NCI-H345 (cell line): ENCODE measurements around the gene SHLD1.
A peak's percentile ranks its signal among the peaks of the same experiment; 100 is the strongest.
"Not testable (repeated sequence)": the region's sequence is repeated elsewhere in the genome, so short reads cannot be mapped to it uniquely, and the experiment has no call there.

ENCODE experiments used
- DNase-seq: peaks from one replicate; lab custom pipeline; 2025; lab: John Stamatoyannopoulos, UW

Gene SHLD1, protein sequence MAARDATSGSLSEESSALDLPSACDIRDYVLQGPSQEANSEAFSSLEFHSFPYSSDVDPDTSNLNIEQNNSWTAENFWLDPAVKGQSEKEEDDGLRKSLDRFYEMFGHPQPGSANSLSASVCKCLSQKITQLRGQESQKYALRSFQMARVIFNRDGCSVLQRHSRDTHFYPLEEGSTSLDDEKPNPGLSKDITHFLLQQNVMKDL

DNA sequence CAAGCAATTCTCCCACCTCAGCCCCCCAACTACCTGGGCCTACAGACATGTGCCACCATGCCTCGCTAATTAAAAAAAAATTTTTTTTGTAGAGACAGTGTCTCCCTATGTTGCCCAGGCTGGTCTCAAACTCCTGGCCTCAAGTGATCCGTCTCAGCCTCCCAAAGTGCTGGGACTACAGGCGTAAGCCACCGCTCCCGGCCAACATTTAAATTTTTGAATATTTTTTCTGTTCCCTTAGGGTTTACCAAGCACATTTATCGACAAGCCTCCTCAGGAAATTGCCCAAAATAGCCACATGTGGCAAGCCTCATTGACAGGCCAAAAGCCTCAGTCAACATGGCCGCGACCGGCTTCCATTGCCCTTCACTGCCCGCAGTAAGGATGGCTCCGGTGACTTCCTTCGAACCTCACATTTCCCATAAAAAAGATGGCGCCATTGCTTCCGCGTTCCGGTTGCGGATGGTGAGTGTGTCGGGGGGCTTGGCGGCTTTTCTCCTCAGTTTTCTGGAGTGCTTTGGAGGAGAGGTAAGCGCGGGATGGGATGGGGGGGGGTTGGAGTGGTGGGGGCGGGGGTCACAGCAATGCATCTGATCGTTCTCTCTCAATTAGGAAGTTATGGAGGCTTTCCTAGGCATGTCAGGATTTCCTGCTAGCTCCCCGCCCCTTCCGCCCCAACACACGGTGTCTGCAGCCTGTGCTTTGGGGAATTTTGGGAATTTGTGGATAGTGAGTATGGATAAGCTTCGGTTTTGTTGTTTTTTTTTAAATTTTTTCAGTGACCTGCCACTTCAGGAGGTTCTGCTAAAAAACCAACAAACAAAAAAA is at the start of gene SHLD1:
TSS of gene SHLD1 (plus strand) at position 450 of the 828 bp plus-strand sequence. CDS start 22,465 bp downstream, outside the sequence.
- peak; percentile 92 for DNase-seq

DNA sequence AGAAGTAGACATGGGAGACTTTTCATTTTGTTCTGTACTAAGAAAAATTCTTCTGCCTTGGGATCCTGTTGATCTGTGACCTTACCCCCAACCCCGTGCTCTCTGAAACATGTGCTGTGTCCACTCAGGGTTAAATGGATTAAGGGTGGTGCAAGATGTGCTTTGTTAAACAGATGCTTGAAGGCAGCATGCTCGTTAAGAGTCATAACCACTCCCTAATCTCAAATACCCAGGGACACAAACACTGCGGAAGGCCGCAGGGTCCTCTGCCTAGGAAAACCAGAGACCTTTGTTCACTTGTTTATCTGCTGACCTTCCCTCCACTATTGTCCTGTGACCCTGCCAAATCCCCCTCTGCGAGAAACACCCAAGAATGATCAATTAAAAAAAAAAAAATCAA is 47.9 kb upstream of the SHLD1 start:
- not testable (repeated sequence) for DNase-seq

DNA sequence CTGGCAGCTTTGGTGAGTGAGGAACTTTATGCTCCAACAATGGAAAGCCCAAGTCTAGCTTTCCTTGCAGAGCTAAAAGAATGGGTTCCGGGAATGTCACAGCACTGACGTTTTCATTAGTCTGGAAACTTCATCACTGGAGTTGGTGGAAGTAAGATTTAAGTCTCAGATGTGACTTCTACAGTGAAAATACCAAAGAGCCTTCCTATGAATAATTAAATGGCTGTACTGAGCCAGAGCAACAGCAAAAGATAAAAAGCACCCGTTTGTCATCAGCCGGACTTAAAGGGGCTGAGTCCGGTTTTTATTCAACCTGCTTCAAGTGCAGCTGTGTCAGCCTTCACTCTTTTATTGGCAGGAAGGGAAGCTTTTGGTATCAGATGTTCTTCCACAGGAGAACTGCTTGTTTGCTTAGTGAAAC is 46.5 kb upstream of the SHLD1 start:
- DNase-seq = no peak

DNA sequence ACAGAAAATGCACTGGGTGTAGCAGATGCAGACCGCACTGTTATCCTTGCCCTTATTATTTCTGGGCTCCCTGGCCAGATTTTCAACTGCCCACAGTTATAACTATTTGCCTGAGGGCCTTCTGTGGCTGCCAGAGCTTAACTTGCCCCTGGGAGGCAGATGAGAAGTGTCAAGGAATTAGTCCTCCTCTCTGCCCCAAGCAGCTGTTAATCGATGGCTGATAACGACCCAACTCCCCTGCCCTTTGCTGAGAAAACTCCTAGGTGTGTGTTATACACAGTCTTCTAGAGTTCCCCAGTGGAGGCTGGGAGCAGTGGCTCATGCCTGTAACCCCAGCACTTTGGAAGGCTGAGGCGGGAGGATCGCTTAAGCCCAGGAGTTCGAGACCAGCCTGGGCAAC is 44.4 kb upstream of the SHLD1 start:
- DNase-seq = no peak

DNA sequence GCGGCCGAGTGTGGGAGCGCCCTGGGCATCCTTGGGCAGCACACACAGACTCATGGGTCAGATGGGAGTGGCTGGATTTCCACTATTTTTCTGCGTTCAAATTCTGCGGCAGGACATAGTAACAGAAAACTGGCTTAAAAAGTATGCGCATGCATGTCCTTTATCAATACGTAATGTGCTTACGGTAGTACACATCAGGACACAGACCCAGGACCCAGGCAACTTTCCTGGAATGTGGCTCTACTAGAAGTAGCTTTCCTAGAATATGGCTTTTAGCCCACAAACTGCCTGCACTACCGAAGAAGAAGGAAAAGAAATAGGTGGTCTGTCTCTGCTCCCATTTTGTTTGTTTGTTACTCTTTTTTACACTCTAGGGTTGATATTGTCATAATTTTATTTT is 43.4 kb upstream of the SHLD1 start:
- no peak for DNase-seq

DNA sequence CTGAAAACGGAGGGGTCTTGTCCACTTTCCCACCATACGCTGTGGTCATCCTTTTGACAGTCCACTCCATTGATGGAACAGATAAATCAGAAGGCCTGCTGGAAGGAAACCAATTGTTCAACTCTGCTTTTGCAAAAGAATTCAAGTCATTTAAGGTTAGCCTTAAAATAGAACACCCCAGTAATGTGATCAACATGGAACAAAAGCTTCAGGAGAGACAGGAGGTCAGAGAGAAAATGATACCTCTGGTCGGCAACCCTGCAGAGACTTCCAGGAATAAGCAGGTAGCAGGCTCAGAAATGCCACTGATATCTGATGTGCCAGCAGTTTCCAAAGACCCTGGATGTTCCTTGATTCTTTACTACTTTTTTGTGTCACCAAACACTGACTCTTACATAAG is 39.6 kb upstream of the SHLD1 start:
- DNase-seq = no peak

DNA sequence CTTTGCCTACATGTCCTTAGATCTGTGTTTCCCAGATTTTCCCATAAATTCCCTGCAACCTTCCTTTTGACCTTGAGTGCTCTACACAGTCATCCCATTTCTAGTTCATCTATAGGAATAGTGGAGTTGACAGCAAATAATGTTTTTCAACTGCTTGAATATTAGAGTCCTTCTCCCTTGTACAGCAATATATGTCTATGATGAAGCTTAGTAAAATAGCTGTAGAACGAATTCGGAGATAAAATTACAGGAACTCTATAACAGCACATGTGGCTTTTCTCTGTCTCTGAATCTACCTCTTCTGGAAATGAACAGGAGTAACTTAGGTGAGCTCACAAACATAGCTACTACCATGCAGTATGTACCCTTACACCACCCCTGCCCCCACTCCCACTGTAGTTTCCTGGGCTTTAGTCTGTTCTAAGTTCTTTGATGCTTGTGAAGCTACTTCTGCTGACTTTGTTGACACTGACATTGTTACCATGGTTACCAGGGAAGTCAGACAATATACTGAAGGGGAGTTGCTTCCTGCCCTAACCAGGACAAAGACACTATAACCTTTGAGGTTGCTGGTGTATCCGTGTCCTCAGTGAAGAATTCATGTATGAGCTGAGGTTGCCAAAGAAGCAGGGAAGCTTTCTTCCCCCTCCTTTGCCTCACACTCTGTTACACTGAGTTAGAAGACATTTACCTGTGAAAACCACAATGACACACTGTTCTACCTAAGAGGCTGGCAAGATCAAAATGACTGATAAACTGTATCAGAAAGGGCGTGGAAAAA is 35.8 kb upstream of the SHLD1 start:
- DNase-seq = no peak

DNA sequence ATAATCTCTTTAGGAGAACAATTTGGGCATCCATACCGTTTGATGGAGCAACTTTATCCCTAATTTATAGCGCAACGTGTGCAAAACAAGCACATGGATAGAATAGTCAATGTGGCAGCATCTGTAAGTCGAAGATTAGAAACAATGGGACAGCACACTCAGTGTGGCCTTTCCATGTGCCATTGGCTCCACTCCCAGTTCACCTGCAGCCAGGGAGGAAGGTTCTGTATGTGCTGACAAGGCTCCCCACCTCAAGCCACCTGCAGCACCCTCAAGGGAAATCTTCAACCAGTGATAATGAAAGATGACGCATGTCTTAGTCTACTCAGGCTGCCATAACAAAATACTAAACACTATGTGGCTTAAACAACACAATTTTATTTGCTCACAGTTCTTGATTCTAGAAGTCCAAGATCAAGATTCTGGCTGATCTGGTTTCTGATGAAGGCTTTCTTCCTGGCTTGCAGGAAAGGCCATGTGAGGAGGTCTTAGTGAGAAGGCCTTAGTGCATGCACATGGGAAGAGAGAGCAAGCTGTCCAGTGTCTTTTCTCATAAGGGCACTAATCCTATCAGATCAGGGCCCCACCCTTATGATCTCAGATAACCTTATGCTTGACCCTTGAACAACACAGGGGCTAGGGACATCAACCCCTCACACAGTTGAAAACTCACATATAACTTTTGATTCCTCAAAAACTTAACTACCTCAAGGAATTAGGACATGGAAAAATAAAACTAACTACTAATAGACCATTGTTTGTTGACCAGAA is 34.9 kb upstream of the SHLD1 start:
- no peak for DNase-seq

DNA sequence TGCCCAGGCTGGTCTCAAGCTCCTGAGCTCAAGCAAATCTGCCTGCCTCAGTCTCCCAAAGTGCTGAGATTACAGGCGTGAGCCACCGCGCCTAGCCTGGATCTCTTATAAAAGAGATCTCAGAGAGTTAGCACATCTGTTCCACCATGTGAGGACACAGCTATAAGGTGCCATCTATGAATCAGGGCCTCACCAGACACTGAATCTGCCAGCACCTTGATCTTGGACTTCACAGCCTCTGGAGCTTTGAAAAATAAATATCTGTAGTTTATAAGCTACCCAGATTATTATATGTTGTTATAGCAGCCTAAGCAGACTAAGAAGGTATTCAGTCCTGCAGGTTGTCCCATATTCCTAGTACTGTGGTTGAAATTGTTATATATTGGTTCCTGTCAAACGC is 33.2 kb upstream of the SHLD1 start:
- no peak for DNase-seq

DNA sequence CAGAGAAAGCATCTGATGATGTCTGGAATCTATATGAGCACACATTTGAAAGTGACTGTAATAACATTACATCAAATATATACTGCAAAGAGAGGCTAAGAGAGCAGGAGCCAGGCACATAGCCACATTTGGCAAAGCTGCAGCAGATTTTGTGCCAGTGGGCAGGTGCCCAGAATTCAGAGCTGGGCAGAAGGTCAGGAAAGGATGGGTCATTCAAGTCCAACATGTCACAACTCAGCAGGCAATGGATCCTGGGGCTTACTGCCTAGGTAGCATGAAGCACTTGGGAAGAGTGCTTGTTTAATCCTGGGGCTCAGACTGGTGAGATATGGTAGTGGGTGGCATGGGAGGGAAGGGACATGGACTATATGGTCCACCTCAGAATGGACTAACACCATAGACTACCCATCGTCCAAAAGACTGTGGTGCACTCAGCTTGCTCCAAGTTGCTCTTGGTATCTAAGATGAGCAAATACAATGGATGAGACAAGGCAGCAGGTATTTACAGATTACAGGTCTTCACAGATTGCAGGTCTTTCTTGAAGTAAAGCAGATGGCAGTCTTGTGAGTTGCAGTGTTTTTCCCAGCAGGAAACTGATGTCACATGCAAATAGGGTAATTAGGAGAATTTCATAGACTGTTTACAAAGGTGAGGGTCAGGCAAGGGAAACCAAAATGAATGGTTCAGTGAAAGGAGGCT is 31.2 kb upstream of the SHLD1 start:
- no peak for DNase-seq

DNA sequence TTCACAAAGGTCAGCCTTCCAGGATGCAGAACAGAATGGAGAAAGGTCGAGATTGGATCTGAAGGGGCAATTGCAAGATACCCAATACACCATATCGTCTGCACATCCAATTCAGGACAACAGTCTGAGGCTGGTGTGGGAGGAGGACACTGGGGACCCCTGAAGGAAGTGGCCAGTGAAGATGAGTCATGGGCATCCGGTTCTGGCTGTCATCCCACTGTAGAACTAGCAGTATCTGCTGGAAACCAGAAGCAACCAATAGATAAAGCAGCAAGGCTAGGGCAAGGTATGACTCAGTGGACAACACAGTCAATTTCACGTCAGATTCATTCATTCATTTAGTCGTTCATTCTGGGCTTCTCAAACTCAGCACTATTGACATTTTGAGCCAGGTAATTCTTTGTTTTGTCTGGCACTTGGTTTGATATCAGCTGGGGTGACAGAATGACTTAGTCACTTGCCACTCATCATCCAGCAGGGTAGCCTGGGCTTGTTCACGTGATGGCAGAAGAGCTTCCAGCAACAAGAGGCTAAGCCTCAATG is 30.3 kb upstream of the SHLD1 start:
- DNase-seq = peak; percentile 52

DNA sequence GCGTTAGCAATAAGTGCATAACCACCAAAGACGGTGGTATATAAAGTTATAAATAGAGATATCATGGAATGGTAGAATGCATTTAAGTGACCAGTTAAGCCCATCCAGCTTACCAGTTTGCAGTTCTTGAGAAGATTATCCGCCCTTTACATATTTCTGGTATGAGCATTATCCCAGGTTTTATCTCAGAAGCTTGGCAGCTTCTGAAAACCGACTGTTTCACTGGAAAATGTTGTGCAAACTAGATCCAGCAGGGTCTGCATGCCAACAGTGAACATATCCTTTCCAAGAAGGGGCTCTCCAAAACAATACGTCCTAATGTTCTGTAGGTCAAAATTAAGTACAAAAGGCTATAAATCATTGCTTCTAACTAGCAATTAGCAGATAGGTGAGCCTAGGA is 29.5 kb upstream of the SHLD1 start:
- no peak for DNase-seq

DNA sequence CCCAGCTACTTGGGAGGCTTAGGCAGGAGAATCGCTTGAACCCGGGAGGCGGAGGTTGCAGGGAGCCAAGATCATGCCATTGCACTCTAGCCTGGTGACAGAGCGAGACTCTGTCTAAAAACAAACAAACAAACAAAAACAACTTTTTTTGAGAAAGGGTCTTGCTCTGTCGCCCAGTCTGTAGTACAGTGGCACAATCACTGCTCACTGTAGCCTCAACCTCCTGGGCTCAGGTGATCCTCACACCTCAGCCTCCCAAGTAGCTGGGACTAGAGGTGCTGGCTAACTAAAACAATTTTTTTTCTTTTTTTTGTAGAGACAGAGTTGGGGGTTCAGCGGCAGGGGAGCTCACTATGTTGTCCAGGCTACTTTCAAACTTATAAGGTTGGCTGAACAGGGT is 28.8 kb upstream of the SHLD1 start:
- not testable (repeated sequence) for DNase-seq

DNA sequence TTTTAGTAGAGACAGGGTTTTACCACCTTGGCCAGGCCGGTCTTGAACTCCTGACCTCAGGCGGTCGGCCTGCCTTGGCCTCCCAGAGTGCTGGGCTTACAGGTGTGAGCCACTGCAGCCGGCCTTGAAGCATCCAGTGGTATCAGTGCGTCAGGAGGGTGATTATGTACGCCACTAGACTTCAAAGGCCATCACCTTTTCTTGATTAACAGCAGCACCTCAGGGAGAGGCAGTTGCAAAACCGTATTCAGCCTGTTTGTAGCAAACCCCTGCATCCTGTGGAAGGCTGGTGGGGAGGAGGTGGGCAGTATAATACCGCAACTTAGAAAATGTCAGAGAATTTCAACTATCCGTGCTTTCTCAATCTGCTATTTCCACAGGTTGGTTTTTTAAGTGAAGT is 27.3 kb upstream of the SHLD1 start:
- DNase-seq = no peak

DNA sequence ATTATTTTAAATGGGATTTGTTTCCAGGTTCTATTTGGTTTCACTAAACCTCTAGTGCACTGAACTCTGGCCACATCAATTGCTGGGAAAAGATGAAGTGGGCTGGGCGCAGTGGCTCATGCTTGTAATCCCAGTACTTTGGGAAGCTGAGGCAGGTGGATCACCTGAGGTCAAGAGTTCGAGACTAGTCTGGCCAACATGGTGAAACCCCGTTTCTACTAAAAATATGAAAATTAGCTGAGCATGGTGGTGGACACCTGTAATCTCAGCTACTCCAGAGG is 25.1 kb upstream of the SHLD1 start:
- not testable (repeated sequence) for DNase-seq

DNA sequence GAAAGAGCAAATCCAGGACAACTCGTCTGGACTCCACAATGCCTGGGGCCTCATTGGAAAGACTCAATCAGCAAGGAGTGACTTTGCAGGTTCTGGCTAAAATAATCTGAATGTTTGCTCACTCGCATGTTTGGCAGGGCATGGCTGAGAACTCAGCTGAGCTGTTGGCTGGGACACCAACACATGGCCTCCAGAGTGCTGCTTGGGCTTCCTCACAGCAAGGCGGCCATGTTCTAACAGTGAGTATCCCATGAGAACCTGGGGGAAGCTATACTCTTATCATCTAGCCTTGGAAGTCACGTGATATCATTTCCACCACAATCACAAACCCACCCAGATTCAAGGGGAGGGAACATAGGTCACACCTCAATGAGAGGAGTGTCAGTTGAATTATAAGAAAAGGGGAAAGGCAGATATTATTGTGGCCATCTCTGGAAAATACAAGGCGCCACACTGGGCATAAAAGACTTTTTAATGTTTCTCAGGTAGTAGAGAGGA is 23.1 kb upstream of the SHLD1 start:
- no peak for DNase-seq

DNA sequence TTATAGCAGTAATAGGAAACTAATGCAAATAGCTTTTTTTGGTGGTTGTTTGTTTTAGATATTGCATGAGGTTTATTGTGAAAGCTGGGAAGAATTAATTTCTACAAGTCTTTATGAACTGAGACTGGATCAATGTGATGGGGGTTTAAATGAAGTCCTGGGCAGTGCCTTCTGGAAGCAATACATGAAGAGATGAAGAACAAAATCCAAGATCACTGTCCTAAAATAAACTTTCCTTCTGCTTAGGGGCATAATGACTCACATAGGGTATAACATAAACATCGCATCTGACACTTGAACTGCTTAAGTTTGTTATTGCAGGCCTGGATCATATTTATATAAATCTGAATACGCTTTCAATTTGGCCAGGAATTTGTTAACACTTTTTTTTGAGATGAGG is 20.9 kb upstream of the SHLD1 start:
- no peak for DNase-seq

DNA sequence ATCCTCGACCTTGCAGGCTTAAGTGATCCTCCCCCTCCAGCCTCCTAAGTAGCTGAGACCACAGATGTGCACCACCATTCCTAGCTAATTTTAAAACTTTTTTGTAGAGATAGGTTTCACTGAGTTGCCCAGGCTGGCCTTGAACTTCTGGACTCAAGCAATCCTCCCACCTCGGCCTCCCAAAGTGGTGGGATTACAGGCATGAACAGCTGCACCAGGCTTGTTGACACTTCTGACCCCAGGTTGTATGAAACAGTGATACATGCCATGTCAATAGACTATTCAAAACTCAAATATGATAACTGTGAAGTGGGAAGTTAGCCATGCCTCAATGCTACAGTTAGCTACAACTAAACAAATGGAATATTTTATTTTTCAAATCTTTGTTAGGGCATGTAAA is 20.1 kb upstream of the SHLD1 start:
- DNase-seq = no peak

DNA sequence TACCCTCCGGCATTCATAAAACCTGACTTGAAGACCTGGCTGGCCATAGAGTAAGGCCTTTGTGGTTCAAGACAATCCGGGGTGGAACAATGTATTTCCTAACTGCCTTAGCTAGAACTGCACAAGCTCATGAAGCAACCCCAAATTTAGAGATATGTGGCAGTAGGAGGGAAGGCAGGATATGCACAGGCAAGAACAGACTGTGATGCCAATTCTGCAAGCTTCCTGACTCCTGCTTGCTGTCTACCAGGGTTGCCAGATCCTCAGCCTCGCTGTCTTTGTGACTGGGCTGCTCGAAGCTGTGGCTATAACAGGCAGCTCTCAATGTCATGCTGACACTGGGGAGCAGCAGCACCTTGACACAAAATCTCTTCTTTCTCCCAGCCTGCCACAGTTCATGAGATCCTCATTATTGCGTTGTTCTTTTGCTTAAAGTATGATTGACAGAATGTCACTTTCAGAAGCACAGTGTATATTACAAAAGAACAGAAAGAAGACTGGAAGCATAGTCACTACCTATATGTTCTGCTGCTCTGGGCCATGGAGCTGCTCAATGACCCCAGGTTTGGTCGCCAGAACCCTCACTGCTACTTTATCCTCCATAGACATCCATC is 18.3 kb upstream of the SHLD1 start:
- no peak for DNase-seq

DNA sequence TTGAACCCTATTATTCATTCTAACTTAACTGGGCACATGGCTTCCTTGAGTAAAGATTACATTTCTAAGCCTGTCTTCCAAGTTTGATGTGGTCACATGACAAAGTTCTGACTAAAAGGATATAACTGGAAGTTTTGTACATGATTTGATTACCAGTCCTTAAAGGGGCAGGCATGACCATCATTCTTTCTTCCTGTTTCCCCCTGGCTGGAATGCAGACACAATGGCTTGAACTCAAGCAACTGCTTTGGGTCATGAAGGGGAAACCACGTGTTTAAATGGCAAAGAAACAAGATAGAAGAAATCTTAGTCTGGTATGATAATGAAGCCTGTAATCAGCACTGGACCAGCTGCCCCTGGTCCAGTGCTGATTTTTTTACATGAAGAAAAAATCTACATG is 15.6 kb upstream of the SHLD1 start:
- DNase-seq = no peak
